PC-9 (cell line): ENCODE results near the gene ZNF526. TPM values are rescaled to one million over a fixed set of nuclear protein-coding genes. Genes with fewer than 3 reads are reported as not detected.

ENCODE experiments used
- BruUV-seq: library from RNA; stranded (reverse); fragments of 400-500 nt; replicated peaks from 2 replicates; lab custom pipeline; 2021; lab: Mats Ljungman, UMichigan
- CTCF ChIA-PET: fragments of 300-600 bp; sonication (Branson Sonifier 250); formaldehyde crosslinking; loops from one replicate; lab custom pipeline; 2022; ENCODE audit warnings: antibody characterized with exemption; lab: Charles Lee
- POLR2A ChIA-PET: fragments of 300-600 bp; sonication (Branson Sonifier 250); formaldehyde crosslinking; loops from one replicate; lab custom pipeline; 2022; ENCODE audit warnings: antibody characterized with exemption; ENCODE audit not compliant: unreplicated experiment; lab: Charles Lee
- DNase-seq, 2 experiments: peaks; one replicate each; pipeline versions ENCODE4 v3.0.0 to v3.0.0-alpha.2; 2015 to 2022; ENCODE audit warnings: mixed read lengths in 1 of 2
- H2AFZ ChIP-seq: fragments of 200-600 bp; sonication (generic); 2 replicates; pipeline ENCODE4 v1.8.1; 2017; ENCODE audit warnings: antibody characterized with exemption
- H3F3A ChIP-seq: fragments of 200-600 bp; sonication (generic); 2 replicates; pipeline ENCODE4 v1.8.1; 2017; ENCODE audit warnings: antibody characterized with exemption, mild to moderate bottlenecking, low read depth; ENCODE audit not compliant: insufficient read depth
- H3K27ac ChIP-seq: fragments of 200-600 bp; sonication (generic); 2 replicates; pipeline ENCODE4 v1.6.1; 2016; ENCODE audit warnings: mixed run types
- H3K27me3 ChIP-seq: fragments of 200-600 bp; sonication (generic); 2 replicates; pipeline ENCODE4 v1.6.1; 2016; ENCODE audit warnings: low read depth, mixed run types; ENCODE audit not compliant: insufficient read depth
- H3K36me3 ChIP-seq: fragments of 200-600 bp; sonication (generic); 2 replicates; pipeline ENCODE4 v1.6.1; 2016; ENCODE audit warnings: low read depth, mixed run types
- H3K4me1 ChIP-seq: fragments of 200-600 bp; sonication (generic); replicated peaks from 2 replicates; pipeline ENCODE4 v1.6.1; 2016; ENCODE audit warnings: mixed run types; ENCODE audit not compliant: insufficient read depth
- H3K4me2 ChIP-seq: fragments of 200-600 bp; sonication (generic); 2 replicates; pipeline ENCODE4 v1.6.1; 2017; ENCODE audit warnings: mixed run types
- H3K4me3 ChIP-seq: fragments of 200-600 bp; sonication (generic); 2 replicates; pipeline ENCODE4 v1.6.1; 2016; ENCODE audit warnings: mixed run types
- H3K79me2 ChIP-seq: fragments of 200-600 bp; sonication (generic); 2 replicates; pipeline ENCODE4 v1.6.1; 2017; ENCODE audit warnings: low read depth, mixed run types
- H3K9me2 ChIP-seq: fragments of 200-600 bp; sonication (generic); 2 replicates; pipeline ENCODE4 v1.8.1; 2017; ENCODE audit warnings: mild to moderate bottlenecking; ENCODE audit not compliant: insufficient read depth
- H3K9me3 ChIP-seq: fragments of 200-600 bp; sonication (generic); 2 replicates; pipeline ENCODE4 v1.8.1; 2016; ENCODE audit warnings: low read depth; ENCODE audit not compliant: insufficient read depth
- H4K20me1 ChIP-seq: fragments of 200-600 bp; sonication (generic); 2 replicates; pipeline ENCODE4 v1.8.1; 2017; ENCODE audit not compliant: insufficient read depth
- EZH2 ChIP-seq: fragments of 200-600 bp; sonication (generic); IDR thresholded peaks from 2 replicates; pipeline ENCODE4 v1.8.0; 2017; ENCODE audit warnings: antibody characterized with exemption, low read depth
- intact Hi-C: fragments of 100-400 bp; cut with micrococcal nuclease; formaldehyde crosslinking; loops from one replicate; pipeline ENCODE4 v1.10.0; 2022; ENCODE audit not compliant: unreplicated experiment
- total RNA-seq: library from RNA; stranded (reverse); gene quantifications from 2 replicates; pipeline ENCODE4 v1.2.3, GENCODE V29; 2021
- TF ChIP-seq, protein P1 (sequence below): fragments of 200-600 bp; sonication (generic); conservative IDR thresholded peaks from 2 replicates; pipeline ENCODE4 v1.6.1; 2017; ENCODE audit warnings: mixed run types, antibody characterized with exemption, mild to moderate bottlenecking, moderate library complexity

Gene ZNF526
- total RNA-seq, 1 experiment from 2014 or later: 13.4 TPM

GRCh38 chr19:42267644-42268141, 47.6 kb downstream of the ZNF526 start:
- peaks cover 19% of the 10 kb centered on the region for H3K79me2 ChIP-seq
- peak overlapping the region; percentile 89 for H2AFZ ChIP-seq
- peak overlapping the region; percentile 93 for H3K4me2 ChIP-seq
- peak overlapping the region; percentile 76 for H3K4me3 ChIP-seq
- no peaks in the 10 kb centered on the region for H3K9me2 ChIP-seq
- TF ChIP-seq, protein P1, sequence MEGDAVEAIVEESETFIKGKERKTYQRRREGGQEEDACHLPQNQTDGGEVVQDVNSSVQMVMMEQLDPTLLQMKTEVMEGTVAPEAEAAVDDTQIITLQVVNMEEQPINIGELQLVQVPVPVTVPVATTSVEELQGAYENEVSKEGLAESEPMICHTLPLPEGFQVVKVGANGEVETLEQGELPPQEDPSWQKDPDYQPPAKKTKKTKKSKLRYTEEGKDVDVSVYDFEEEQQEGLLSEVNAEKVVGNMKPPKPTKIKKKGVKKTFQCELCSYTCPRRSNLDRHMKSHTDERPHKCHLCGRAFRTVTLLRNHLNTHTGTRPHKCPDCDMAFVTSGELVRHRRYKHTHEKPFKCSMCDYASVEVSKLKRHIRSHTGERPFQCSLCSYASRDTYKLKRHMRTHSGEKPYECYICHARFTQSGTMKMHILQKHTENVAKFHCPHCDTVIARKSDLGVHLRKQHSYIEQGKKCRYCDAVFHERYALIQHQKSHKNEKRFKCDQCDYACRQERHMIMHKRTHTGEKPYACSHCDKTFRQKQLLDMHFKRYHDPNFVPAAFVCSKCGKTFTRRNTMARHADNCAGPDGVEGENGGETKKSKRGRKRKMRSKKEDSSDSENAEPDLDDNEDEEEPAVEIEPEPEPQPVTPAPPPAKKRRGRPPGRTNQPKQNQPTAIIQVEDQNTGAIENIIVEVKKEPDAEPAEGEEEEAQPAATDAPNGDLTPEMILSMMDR: no peak
- TF ChIP-seq EZH2: no peak
- H3K36me3 ChIP-seq: no peaks in the 10 kb centered on the region
- no peak for DNase-seq
- intact Hi-C loops: loop anchor here (1.0 kb wide), 3 partner anchors 12 to 24 kb away; partner anchors contain the start of gene ERF
- TSS peak; percentile 76 for BruUV-seq
- H3K27ac ChIP-seq: no peak overlapping the region
- peaks cover 20% of the 10 kb centered on the region for H3K4me1 ChIP-seq
- no peaks in the 10 kb centered on the region for H3K9me3 ChIP-seq
- no peaks in the 10 kb centered on the region for H3K27me3 ChIP-seq
- H3F3A ChIP-seq: no peaks in the 10 kb centered on the region; the same call in 1 of the 2 replicates
- H4K20me1 ChIP-seq: no peaks in the 10 kb centered on the region
- ChIA-PET CTCF (no interaction called here), POLR2A (no interaction called here)

- Histone ChIP-seq H3K79me2 (peaks cover 19% of the 10 kb centered on the region), H3K4me3 (peak overlapping the region; percentile 76), H3K9me2 (no peaks in the 10 kb centered on the region), H2AFZ (peak overlapping the region; percentile 89), H3K36me3 (no peaks in the 10 kb centered on the region), H3K9me3 (no peaks in the 10 kb centered on the region), H3K4me1 (peaks cover 20% of the 10 kb centered on the region), H3K27ac (peak overlapping the region; percentile 70), H4K20me1 (no peaks in the 10 kb centered on the region), H3F3A (no peaks in the 10 kb centered on the region; the same call in 1 of the 2 replicates), H3K4me2 (peak overlapping the region; percentile 93), H3K27me3 (no peaks in the 10 kb centered on the region)
- intact Hi-C loops: loop anchor here (1.0 kb wide), 3 partner anchors 12 to 25 kb away; partner anchors contain the start of gene ERF
- POLR2A ChIA-PET: no interaction called here
- peak; percentile 95 to 98 for DNase-seq
- CTCF ChIA-PET: no interaction called here
- no peak for TF ChIP-seq EZH2
- TF ChIP-seq, protein P1: no peak
- no TSS peak for BruUV-seq
These were observed 48.1 kb downstream of the ZNF526 start for GRCh38 chr19:42268142-42268703.

DNA sequence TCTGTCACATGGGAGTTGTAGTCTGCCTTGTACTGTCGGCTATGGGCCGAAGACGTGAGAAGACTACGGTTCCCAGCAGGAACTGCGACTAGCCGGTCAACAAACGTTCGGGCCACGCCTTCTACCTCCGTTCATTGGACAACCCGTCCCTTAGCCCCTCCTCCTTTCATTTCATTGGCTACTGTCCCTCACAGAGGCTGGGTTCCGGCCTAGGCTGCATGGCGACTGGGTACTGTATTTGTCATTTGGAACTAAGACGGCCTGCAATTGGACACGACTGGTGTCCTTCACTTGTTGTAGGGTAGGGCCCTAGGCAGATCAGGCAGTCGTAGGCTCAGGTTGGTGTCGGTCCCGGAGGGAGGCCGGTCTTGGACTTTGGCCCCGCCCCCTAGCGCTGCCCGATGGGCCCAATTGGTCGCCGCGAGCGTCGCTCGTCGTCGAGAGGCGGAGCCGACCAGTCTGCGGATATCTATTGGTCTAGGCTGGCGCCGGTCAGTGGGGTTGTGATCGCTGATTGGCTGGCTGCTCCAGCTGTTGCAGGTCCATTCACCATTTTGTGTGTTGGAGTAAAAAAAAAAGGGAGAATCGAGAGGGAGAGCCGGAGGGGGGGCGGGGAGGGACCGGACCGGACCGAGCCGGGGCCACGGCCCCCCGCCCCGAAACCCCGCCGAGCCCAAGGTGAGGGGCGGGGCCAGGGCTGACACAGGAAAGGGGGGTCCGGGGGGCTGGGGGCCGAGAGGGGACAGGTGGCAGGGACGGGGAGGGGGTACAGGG, 48.8 kb downstream of the ZNF526 start, which contains the start of gene CIC:
Gene CIC (plus strand): TSS at position 549 of the 774 bp plus-strand sequence. CDS start 2,532 bp downstream, outside the sequence.
- BruUV-seq: TSS peak; percentile 91
- no peaks in the 10 kb centered on the region for H3K27me3 ChIP-seq
- H3K4me1 ChIP-seq: peaks cover 20% of the 10 kb centered on the region
- peak within 1 kb of the TSS; percentile 98 for H3K4me2 ChIP-seq
- no peaks in the 10 kb centered on the region for H3K9me3 ChIP-seq
- H3K27ac ChIP-seq: peak within 1 kb of the TSS; percentile 70
- CTCF ChIA-PET: interaction anchor here (0.6 kb wide), 1 partner anchor 128 kb away, joined by 4 read pairs; no protein-coding TSS in a partner anchor
- H2AFZ ChIP-seq: peak within 1 kb of the TSS; percentile 89
- H3K9me2 ChIP-seq: no peaks in the 10 kb centered on the region
- peaks cover 19% of the 10 kb centered on the region for H3K79me2 ChIP-seq
- DNase-seq: peak; percentile 99 to 100
- no peak for TF ChIP-seq EZH2
- TF ChIP-seq, protein P1: no peak
- H3K36me3 ChIP-seq: no peaks in the 10 kb centered on the region
- H3F3A ChIP-seq: no peaks in the 10 kb centered on the region; the same call in 1 of the 2 replicates
- intact Hi-C loops: loop anchor here (1.0 kb wide), 3 partner anchors 11 to 26 kb away; partner anchors contain the start of gene ERF
- H4K20me1 ChIP-seq: no peaks in the 10 kb centered on the region
- H3K4me3 ChIP-seq: peak within 1 kb of the TSS; percentile 76
- POLR2A ChIA-PET: no interaction called here
